ENCODE data around the gene KLHL8.

Gene KLHL8

DNA sequence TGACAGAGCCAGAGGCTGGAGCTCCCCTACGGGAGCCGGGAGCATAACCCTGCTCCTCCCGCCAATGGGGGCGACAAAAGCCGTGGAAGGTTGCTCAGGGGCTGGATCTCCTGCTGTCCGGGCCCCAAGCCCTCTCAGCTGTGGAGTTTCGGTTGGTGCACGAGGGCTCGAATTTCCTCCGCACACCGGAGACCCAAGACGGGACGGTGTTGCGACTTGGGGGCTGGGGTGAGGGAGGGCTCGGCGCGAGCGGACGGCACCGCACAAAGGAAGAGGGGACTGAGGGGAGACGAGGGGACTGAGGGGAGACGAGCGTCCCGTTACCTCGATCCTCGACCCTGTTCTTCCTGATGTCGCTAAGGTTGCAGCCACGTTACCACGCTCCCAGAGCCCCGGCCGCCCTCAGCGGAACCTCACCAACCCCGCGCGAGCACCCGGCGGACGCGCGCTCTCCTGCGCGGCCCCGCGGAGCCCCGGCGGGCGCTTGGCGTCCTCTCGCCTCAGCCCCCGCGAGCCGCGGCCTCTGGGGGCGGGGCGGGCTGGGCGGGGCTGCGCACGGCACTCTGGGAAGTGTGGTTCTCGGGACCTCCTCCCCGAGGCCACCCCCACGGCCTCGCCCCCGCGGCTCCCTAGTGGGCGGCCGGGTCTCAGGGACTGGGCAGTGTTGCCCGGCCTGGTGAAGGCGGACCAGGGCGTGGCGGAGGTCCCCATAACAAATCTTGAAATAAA lies at the start of gene KLHL8:
Gene KLHL8, minus strand, starts transcription at position 525 of the 729 bp plus-strand sequence. CDS start 25,079 bp downstream, outside the sequence.
- DNase-seq (ENCODE audit: low read depth in 1 of 2, low spot score in 1 of 2): peak; percentile 71 to 75

DNA sequence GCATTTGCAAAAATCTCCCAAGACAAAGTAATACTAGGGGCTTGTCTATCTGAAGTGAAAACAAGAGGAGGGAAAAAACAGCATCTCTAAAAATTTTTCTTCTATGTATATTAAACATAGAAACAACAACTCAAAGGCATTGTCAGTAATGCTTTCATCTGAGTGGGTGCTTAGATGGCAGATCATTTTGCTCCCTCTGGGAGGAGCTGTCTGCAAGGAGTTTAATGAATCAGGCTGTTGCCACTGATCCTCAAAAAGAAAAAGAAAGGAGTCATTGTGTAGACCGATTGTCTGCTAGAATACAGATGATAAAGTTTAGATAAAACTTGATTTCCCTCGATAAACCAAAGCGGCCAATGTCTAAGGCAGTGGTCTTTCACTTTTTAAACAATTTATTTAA lies 49.7 kb upstream of the KLHL8 start:
- no peak for DNase-seq (ENCODE audit: low read depth in 1 of 2, low spot score in 1 of 2)

DNA sequence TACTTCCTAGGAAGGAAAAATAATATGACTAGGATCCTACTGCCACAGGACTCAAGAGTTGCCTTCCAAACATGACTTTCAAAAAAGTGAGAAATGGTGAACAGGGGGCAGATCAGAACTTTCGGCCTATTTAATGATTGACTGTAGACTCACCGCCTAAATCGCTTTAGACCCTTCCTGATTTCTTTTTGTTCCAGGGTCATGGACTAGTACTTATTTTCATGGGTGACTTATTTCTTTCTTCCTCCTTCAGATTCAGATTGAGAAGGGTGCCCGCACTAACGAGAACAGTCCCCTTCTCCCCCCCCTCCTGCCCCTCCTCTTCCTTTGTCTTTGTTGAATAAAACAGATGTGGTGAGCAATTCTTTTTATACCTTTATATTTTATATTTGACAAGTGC lies 48.0 kb upstream of the KLHL8 start:
- DNase-seq (ENCODE audit: low read depth in 1 of 2, low spot score in 1 of 2): no peak

DNA sequence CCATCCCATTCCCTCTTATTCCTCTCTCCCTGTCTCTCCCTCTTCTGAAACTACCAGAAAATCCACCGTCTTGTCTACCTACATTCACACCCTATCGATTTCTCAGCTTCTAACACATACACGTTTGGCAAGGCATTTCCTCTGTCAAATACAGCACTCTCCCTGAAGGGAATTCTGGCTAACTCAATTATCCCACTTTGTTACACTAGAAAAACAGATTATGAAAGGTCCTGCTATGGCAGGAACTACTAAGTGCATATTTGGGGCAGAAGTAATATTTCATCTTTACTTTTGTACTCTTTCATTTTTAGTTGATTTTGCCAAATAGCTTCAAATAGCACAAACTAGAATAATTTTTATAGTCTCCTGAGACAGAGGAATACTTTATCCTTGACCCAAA lies 46.6 kb upstream of the KLHL8 start:
- no peak for DNase-seq (ENCODE audit: low read depth in 1 of 2, low spot score in 1 of 2)

DNA sequence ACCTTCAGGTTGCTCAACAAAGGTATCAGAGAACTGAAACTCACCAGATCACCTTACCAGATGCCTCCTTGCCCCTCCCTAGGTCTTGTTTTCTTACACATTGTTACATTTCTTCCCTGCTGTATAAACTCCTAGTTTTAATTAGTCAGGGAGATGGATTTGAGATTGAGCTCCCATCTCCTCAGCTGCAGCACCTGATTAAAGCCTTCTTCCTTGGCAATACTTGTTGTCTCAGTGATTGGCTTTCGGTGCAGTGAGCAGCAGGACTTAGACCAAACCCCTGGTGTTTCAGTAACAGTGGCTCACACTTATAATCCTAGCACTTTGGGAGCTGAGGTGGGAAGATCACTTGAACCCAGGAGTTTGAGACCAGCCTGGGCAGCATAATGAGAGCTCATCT lies 42.5 kb upstream of the KLHL8 start:
- no peak for DNase-seq (ENCODE audit: low read depth in 1 of 2, low spot score in 1 of 2)

DNA sequence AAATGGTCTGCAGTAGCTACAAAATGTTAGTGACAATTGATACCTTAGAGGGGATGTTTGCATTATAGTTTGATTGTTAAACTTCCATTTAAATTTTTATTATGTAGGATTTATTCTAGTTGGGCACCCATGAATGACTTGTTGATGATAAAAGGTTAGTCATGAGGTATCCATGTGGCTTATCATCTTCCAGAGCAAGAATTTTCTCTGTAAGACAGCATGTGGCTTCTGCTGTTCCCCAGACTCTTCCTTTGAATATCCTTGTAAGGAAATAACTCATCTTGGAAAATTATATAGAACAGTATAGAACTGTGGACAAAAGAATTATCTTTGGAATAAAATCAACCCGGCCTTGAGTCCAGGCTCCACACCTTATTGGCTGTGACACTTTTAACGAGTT lies 40.1 kb upstream of the KLHL8 start:
- DNase-seq (ENCODE audit: low read depth in 1 of 2, low spot score in 1 of 2): no peak

DNA sequence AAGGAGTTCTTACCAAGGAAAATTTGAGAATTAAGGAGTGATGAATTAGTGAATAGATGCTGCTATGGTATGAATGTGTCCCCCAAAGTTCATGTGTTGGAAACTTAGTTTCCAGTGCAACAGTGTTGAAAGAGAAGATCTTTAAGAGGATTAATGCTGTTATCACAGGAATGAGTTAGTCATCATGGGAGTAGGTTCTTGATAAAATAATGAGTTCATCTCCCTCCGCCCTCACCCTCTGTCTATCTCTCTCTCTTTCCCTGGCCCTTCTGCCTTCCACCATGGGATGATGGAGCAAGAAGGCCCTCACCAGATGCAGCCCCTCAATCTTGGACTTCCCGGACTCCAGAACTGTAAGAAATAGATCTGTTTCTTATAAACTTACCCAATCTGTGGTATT lies 38.3 kb upstream of the KLHL8 start:
- no peak for DNase-seq (ENCODE audit: low read depth in 1 of 2, low spot score in 1 of 2)

DNA sequence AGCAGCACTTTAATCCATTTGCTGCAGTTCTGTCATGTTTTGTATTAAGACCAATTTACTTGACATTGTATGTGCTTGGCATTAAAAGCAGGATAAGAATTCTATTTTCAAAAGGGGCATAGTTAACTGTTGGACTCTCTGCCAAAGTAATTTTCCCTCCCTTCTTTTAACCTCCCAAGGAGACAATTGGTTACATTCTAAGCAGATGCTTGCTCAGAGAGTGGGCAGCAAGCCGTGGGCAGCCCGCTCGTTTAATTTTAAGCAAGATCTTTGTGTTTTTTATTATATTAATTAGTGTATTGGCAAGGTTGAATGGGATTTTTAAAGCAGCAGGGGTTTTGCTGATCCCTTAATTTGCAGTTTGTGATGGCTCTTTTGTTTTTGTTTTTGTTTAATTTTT lies 37.1 kb upstream of the KLHL8 start:
- no peak for DNase-seq (ENCODE audit: low read depth in 1 of 2, low spot score in 1 of 2)

DNA sequence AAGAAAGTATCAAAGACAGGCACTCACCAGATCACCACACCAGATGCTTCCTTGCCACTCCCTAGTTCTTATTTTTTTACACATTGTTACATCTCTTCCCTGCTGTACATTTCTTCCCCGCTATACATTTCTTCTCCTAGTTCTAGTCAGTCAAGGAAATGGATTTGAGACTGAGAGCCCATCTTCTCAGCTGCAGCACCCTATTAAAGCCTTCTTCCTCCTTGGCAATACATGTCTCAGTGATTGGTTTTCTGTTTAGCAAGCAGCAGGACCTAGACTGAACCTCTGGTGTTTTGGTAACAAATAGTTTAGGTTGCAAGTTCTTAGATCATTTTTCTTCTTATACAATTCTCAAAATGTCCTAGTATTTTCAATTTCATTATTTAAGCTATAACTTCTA lies 35.3 kb upstream of the KLHL8 start:
- no peak for DNase-seq (ENCODE audit: low read depth in 1 of 2, low spot score in 1 of 2)

DNA sequence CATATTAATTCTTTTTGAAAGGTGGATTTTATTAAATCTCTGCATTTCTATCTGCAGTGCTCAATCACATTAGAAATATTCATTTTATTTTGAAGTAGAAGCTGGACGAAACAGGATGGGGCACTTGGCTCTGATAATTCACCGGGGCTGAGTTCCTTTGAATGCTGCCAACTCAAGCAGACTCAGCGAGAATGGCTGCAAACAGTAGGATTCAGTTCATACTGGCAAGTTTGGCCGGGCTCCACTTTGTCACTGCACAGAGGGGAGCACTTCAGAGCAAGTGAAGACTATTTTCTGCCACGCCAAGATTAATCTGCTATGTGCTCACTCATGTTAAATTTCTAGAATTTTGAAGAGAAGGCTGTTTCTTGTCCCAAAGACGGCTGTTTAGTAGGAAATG lies 30.7 kb upstream of the KLHL8 start:
- no peak for DNase-seq (ENCODE audit: low read depth in 1 of 2, low spot score in 1 of 2)

DNA sequence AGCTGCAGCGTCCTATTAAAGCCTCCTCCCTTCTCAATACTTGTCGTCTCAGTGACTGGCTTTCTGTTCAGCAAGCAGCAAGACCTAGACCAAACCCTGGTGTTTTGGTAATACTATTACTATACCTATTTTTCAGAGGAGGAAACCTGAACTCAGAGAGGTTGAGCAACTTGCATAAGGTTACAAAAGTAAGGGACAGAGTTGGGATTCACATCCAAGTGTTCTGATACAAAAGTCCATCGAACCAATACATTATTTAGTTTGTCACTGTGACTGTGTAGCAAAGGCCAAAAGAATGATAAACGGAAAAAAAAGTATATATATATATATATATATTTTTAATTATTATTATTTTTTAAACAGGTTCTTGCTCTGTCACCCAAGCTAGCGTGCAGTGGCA lies 29.9 kb upstream of the KLHL8 start:
- no peak for DNase-seq (ENCODE audit: low read depth in 1 of 2, low spot score in 1 of 2)

DNA sequence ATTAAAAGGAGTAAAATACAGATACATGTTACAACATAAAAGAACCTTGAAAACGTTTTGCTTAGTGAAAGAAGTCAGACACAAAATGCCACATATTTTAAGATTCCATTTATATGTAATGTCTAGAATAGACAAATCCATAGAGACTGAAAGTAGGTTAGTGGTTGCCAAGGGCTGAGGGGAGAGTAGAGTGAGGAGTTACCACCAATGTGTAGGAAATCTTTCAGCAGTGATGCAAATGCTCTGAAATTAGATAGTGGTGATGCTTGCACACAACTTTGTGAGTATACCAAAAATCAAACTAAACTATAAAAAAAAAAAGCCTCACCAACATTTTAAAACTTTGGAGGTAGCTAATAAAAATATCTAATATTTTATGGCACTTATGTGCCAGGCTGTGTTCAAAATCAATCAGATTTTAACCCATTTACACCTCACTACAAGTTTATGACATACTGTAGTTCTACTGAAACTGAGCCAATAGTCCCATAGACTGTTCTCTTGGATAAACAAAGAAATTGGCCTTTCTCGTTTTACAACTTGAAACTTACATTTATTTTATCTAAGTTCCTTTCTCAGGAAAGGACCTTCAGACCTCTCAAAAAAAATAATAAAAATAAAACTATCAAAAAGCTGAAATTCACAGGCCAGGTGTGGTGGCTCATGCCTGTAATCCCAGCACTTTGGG lies 29.1 kb upstream of the KLHL8 start:
- no peak for DNase-seq (ENCODE audit: low read depth in 1 of 2, low spot score in 1 of 2)

DNA sequence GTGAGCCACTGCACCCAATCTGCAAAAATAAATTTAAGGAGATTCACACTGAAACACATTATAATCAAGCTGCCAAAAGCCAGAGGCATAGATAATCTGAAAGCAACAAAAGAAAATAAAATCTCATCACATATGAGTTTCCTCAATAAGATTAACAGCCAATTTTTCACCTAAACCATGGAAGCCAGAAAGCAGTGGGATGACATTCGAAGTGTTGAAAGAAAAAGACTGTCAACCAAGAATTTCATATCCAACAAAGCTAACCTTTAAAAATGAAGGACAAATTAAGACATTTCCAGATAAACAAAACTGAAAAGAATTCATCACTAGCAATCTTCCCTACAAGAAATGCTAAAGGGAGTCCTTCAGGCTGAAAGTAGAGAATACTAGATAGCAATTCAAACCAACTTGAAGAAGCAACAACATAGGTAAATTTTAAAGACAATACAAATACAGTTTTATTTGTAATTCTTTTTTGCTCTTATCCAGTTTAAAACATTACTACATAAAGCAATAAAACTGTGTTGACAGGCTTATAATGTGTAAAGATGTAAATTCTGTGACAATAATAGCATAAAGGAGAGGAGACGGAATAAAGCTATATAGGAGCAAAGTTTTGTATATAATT lies 23.1 kb upstream of the KLHL8 start:
- no peak for DNase-seq (ENCODE audit: low read depth in 1 of 2, low spot score in 1 of 2)

DNA sequence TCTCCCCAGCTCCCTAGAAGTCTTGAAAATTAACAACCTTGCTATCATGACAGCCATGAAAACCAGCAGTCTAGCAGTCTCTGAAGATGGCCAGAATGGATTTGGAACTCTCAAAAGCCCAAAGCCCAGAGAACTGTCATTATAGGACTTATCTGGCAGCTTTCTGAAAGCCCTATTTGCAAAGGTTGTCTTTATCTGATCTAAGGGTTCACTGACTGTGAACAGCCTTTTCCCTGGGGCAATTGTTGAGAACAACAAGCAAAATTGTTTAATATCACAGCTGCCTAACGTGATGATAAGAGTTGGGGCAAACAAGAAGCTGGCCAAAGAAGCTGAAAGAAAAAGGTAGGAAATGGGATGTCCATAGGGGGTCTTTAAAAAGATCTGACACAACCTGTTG lies 20.9 kb upstream of the KLHL8 start:
- DNase-seq (ENCODE audit: low read depth in 1 of 2, low spot score in 1 of 2): no peak

DNA sequence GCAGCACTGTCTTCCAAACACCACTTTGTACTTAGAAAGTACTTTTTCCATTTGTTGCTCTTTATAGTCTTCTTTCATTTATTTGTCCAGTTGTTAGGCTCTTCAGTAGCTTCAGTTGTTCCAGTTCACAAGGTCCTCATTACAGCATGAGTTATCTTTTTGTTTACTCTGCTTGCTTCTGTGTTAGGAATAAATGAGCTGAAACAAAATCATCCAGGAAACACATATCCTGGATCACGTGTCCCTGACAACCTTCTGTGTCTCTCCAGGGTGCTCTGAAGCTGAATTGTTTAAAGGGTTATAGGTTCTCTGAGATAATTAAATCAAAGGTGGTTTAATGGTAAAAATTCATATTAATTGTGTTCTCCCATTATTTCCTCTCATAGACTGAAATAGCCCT lies 19.9 kb upstream of the KLHL8 start:
- no peak for DNase-seq (ENCODE audit: low read depth in 1 of 2, low spot score in 1 of 2)

DNA sequence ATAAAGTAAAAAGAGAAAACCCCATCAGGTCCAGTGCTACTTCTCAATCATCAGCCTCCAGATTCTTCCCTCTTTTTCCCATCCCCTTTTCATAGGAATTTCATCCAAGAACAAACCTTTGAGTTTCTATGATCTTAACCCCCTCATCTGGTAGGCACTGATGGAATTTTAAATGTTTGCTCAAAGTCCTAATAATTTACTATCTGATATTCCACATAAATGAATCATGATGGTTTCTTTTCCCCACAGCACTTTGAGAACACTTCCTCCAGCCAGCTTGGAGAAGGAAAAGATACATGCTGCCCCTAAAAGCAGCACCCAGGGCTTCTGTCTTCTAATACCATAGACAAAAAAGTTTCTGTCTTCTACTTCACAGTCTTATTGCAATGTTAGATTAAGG lies 19.4 kb upstream of the KLHL8 start:
- no peak for DNase-seq (ENCODE audit: low read depth in 1 of 2, low spot score in 1 of 2)

DNA sequence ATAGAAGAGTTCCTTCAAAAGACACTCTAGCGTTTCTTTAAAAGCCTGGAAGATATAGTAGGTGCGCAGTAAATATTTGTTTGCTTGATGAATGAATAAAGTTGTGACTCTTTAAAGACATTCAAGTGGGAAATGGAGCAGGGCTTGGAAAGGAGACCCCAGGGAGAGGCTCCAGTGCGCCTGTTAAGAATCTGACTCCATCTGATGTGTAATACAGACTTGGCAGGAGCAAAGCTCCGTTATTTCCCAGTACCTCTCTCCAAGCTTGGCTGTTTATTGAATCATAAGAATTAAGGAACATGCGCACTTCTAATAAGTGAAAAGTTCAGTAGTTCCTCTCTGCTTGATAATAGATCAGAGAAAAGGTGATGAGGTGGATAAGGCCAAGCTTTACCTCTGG lies 18.8 kb upstream of the KLHL8 start:
- no peak for DNase-seq (ENCODE audit: low read depth in 1 of 2, low spot score in 1 of 2)

DNA sequence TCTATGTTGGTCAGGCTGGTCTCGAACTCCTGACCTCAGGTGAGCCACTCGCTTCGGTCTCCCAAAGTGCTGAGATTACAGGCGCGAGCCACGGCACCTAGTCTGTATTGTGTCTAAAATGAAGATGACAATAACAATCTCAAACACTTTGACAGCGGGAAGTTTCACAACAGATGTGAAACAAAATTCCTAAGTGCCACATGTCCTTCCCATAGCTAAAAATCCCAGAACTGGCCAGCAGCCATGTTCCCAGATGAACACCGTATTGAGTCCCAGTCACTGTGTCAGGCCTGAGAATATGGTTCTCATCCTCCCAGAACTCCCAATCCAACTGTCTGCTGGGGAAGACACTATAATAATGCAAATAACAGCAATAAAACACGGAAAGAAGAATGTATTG lies 16.4 kb upstream of the KLHL8 start:
- DNase-seq (ENCODE audit: low read depth in 1 of 2, low spot score in 1 of 2): no peak

DNA sequence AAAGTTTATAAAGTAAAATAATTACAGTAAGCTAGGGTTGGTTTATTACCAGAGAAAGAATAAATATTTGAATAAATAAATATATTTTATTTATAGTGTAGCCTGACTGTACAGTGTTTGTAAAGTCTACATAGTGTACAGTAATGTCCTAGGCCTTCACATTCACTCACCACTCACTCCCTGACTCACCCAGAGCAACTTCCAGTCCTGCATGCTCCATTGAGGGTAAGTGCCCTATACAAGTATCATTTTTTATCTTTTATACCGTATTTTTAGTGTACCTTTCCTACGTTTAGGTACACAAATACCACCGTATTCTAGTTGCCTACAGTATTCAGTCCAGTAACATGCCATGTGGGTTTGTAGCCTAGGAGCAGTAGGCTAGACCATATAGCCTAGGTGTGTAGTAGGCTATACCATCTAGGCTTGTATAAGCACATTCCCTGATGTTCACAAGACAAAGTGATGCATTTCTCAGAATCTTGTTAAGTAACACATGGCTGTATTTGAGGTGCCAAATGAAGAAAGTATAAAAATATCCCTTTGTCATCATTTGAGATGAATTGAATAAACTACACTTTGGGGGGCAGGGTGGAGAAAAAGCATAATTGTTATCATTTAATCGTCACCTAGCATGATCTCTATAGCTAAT lies 14.7 kb upstream of the KLHL8 start:
- DNase-seq (ENCODE audit: low read depth in 1 of 2, low spot score in 1 of 2): no peak

DNA sequence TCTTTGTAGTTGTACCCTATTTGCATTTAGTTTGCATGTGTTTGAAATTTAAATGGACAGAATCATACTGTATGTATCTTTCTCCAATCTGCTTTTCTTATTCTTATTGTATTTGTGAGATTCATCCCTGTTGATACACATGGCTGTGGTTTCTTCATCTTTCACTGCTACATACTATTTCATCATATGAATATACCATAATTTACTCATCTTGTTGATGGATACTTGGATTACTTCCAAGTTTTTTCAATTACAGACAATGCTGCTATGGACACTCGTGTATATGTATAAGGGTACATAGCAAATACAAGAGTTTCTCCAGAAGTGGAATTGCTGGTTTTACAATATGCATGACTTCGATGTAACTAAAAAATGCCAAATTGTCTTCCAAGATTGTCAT lies 11.8 kb upstream of the KLHL8 start:
- DNase-seq (ENCODE audit: low read depth in 1 of 2, low spot score in 1 of 2): no peak

DNA sequence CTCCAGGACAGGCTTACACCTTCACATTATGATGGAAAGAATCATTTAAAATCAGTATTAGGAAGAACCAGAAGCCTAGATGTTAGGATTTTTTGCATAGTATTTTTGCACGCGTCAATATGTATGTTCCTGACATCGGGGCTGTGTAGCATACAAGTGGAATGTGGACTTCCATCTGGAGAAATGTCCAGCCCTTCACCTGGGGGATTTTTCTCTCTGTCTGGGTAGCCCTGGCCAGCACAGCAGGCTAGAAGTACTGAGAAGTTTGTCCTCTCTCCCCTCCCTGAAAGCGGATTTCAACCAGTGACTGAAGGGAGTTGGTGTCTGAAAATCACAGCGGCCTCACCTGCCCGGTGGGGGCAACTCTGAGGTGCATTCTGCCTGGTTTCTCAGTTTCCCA lies 10.4 kb upstream of the KLHL8 start:
- no peak for DNase-seq (ENCODE audit: low read depth in 1 of 2, low spot score in 1 of 2)

DNA sequence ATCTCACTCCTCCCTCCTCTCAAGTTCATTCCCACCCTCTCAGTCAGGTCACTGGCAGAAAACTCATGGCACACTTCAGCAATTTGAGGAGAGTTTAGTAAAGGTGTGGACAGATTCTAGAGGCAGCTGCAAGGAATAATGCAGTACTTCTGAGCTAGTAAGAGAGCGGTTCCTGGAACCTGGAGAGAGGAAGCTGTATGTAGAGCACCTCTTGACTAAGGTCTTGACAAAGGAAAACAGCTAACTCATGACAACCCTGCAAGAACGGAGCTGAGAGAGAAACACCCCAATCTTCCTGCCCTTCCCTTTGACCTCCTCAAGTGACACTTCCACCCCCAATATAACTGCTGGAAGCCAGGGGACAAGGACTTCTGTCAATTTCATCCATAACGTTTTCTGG lies 9.6 kb upstream of the KLHL8 start:
- DNase-seq (ENCODE audit: low read depth in 1 of 2, low spot score in 1 of 2): no peak

All from activated CD4-positive, alpha-beta T cell treated with anti-CD3 and anti-CD28 coated beads, Interleukin-2, amount 50 U/mL, for 24 hours (primary cell).